GM13976 (cell line): ENCODE results near the gene DRD3.

Experiments
- DNase-seq: peaks from one replicate; pipeline ENCODE4 v3.0.0; 2012; ENCODE audit warnings: low spot score
- CTCF ChIP-seq: IDR thresholded peaks from 2 replicates; pipeline ENCODE4 v1.5.1; 2012; ENCODE audit warnings: borderline replicate concordance, mild to moderate bottlenecking; ENCODE audit not compliant: insufficient read depth; ENCODE audit errors: extremely low read depth, missing control alignments, control extremely low read depth
- in situ Hi-C: fragments of 300-500 bp; cut with MboI; formaldehyde crosslinking; loops from one replicate; pipeline ENCODE4 v1.12.0; 2022; ENCODE audit warnings: low sequenced_read_pairs, mixed read lengths, inconsistent platforms; ENCODE audit not compliant: unreplicated experiment

DRD3 gene

DNA sequence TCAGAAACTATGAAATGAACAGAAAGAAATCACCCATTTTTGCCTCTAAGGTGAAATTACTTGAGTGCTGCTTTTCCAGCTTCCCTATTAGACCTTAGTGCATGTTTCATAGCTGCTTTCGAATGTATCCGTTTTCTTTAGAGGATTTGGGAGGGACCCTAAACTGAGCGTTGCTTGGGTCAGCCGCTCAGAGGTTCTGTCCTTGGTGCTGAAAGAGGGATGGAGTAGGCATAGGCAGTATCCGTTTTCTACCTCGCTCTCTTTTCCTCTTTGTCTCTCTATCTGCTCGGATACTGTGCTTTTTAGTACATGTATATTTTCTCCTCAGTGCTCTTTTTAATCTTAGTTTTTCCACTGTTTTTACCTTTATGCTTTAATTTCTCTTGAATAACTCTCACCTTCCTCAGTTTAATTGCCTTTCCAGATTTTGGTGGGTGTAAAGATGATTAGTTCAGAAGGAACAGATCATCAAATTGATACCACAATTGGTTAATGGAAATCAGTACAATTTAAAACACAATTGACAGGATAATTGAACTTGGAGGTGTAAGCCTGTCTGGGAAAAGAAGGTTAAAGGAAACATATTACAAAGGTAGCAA, at the start of gene DRD3:
Gene DRD3, minus strand, starts transcription at position 283 of the 599 bp plus-strand sequence. CDS start 7,060 bp downstream, outside the sequence.
- in situ Hi-C loops = no loop called here
- TF ChIP-seq CTCF = no peak
- DNase-seq = no peak

GRCh38 chr3:114227076-114227475, 48.2 kb upstream of the DRD3 start:
- in situ Hi-C loops = no loop called here
- DNase-seq = no peak
- no peak for TF ChIP-seq CTCF

- no peak for TF ChIP-seq CTCF
These were observed 47.5 kb upstream of the DRD3 start for GRCh38 chr3:114226313-114226712.

DNA sequence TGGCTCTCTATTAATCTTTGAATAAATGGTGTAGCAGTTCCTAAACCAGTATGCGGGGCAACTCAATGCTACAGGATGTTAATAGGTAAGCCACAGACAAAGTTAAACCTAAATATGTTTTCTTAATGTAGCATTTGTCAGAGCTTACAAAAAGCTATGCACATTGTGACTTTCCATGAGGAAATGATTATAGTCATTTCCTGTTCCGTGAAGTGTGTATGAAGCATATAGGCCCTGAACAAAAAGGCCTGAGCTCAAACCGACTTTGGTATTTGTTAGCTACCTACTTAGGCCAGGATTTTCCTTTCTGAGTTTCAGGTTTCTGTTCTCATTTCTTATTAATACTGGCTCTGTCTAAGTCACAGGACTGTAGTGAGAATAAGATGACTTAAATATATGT, 44.3 kb upstream of the DRD3 start:
- TF ChIP-seq CTCF = no peak
- no peak for DNase-seq
- in situ Hi-C loops = no loop called here

More at GRCh38 chr3:114226313-114226712, 47.5 kb upstream of the DRD3 start:
- in situ Hi-C loops = no loop called here
- no peak for DNase-seq

GRCh38 chr3:114221881-114222264, 43.0 kb upstream of the DRD3 start:
- no peak for TF ChIP-seq CTCF
- in situ Hi-C loops = no loop called here
- DNase-seq = no peak

- TF ChIP-seq CTCF = no peak
- in situ Hi-C loops = no loop called here
- no peak for DNase-seq
These were observed 42.5 kb upstream of the DRD3 start for GRCh38 chr3:114221165-114221880.

DNA sequence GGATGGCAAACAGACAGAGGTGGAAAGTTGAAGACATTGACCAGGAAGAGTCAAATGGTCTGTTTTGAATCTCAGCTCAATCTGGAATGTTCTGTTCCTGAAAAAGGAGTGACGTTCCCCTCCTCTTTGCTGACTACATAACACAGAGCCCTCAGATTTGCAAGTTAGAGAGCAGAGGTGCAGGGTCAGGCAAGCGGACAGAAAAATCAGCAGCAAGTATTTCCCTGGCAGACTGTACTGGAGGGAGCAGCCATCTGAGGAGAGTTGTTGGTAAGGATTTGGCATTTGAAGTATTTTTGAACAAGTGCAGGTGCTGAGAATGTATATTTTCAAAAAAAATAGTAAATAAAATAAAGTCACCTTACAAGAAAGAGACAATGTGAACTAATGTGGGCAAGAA, 40.9 kb upstream of the DRD3 start:
- in situ Hi-C loops = no loop called here
- no peak for TF ChIP-seq CTCF

More for the DNA sequence above, 40.9 kb upstream of the DRD3 start:
- DNase-seq = no peak
